Smooth muscle cell (in vitro differentiated cells): Measurements from ENCODE around the gene LRRC74A. TPM values are rescaled to one million over a fixed set of nuclear protein-coding genes. Genes with fewer than 3 reads are reported as not detected.

Experiments
- DNase-seq: peaks from one replicate; lab custom pipeline; 2025; ENCODE audit not compliant: unreplicated experiment; lab: John Stamatoyannopoulos, UW
- H2AFZ ChIP-seq: fragments of 200-600 bp; sonication (generic); 2 replicates; pipeline ENCODE4 v1.6.0; 2016; ENCODE audit warnings: antibody characterized with exemption, low read depth, mild to moderate bottlenecking
- H3F3A ChIP-seq: fragments of 200-600 bp; sonication (generic); 2 replicates; pipeline ENCODE4 v1.6.0; 2017; ENCODE audit warnings: antibody characterized with exemption, low read depth
- H3K27ac ChIP-seq: fragments of 200-600 bp; sonication (generic); 2 replicates; pipeline ENCODE4 v1.5.1; 2016; ENCODE audit warnings: low read depth, mild to moderate bottlenecking
- H3K27me3 ChIP-seq: fragments of 200-600 bp; sonication (generic); 2 replicates; pipeline ENCODE4 v1.6.1; 2016; ENCODE audit warnings: low read depth, mild to moderate bottlenecking
- H3K36me3 ChIP-seq: fragments of 200-600 bp; sonication (generic); 2 replicates; pipeline ENCODE4 v1.5.1; 2016; ENCODE audit warnings: low read depth
- H3K4me1 ChIP-seq: fragments of 200-600 bp; sonication (generic); 2 replicates; pipeline ENCODE4 v1.5.1; 2016; ENCODE audit warnings: low read depth
- H3K4me2 ChIP-seq: fragments of 200-600 bp; sonication (generic); 2 replicates; pipeline ENCODE4 v1.6.0; 2016; ENCODE audit warnings: mild to moderate bottlenecking
- H3K4me3 ChIP-seq: fragments of 200-600 bp; sonication (generic); 2 replicates; pipeline ENCODE4 v1.5.1; 2016; ENCODE audit warnings: mild to moderate bottlenecking
- H3K79me2 ChIP-seq: fragments of 200-600 bp; sonication (generic); 2 replicates; pipeline ENCODE4 v1.6.0; 2016; ENCODE audit warnings: low read depth, mild to moderate bottlenecking
- H3K9ac ChIP-seq: fragments of 200-600 bp; sonication (generic); 2 replicates; pipeline ENCODE4 v1.6.0; 2016; ENCODE audit warnings: low read depth
- H3K9me3 ChIP-seq: fragments of 200-600 bp; sonication (generic); replicated peaks from 2 replicates; pipeline ENCODE4 v1.5.1; 2016; ENCODE audit warnings: low read depth
- H4K20me1 ChIP-seq: fragments of 200-600 bp; sonication (generic); 2 replicates; pipeline ENCODE4 v1.6.0; 2016; ENCODE audit warnings: low read depth
- WGBS: methylation state at CpG from one replicate; pipeline ENCODE4 v1.1.7; 2016; ENCODE audit warnings: low lambda C conversion rate; 5-methylcytosine and 5-hydroxymethylcytosine counted together
- polyA plus RNA-seq: library from polyadenylated mRNA; unstranded; fragments of >200 nt; fragmentation: Nextera tagmentation; extraction: Ambion mirVana; gene quantifications from 2 replicates; pipeline ENCODE4 v1.2.1, GENCODE V29; 2016
- total RNA-seq: library from RNA; depleted of rRNA; stranded (reverse); fragments of >200 nt; gene quantifications from 2 replicates; pipeline ENCODE4 v1.2.3, GENCODE V29; 2014
- TF ChIP-seq, protein P1 (sequence below): fragments of 200-600 bp; sonication (generic); IDR thresholded peaks from 2 replicates; pipeline ENCODE4 v1.5.1; 2017; ENCODE audit warnings: borderline replicate concordance, mild to moderate bottlenecking, antibody characterized with exemption; ENCODE audit not compliant: insufficient read depth, poor library complexity, severe bottlenecking

LRRC74A gene
- total and polyA plus RNA-seq, 2 experiments from 2014 or later, result not detected

DNA sequence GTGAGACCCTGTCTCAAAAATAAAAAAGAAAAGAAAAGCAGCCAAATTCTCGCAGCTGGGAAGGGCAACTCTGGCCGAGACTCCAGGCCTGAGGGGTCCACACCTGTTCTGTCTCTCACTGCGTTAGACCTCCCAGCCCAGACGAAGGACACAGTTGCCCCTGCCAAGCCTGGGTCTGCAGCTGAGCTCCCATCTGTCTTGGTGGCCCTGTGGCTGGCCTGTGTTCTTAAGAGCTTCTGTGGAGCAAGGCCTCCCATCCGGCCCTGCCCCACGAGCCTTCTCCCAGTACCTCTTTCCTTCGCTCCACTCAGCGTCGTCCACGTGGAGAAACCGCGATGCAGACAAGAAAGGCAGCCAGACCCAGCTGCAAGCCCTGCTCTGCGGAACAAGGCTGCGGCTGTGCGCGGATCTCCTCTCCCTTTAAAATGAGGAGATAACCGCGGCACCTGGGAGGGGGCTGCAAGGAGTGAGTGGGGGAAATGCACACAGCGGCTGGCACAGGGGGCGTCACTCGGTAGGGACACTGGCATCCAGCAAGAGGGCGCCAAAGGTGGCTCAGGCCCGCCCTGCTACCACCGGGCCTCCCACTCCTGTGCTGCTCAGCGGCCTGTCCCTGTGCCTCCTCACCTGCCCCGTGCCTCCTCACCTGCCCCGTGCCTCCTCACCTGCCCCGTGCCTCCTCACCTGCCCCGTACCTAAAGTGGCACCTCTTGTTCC lies 42.4 kb downstream of the LRRC74A start:
- Histone ChIP-seq H2AFZ (no peak overlapping the region), H3K4me3 (no peak overlapping the region), H3K9me3 (no peaks in the 10 kb centered on the region), H3K27ac (no peak overlapping the region), H3K79me2 (no peaks in the 10 kb centered on the region), H4K20me1 (no peaks in the 10 kb centered on the region), H3K36me3 (no peaks in the 10 kb centered on the region), H3K4me1 (no peaks in the 10 kb centered on the region), H3F3A (no peaks in the 10 kb centered on the region), H3K27me3 (no peaks in the 10 kb centered on the region), H3K4me2 (no peak overlapping the region), H3K9ac (no peak overlapping the region)
- DNase-seq, result no peak
- TF ChIP-seq, protein P1, sequence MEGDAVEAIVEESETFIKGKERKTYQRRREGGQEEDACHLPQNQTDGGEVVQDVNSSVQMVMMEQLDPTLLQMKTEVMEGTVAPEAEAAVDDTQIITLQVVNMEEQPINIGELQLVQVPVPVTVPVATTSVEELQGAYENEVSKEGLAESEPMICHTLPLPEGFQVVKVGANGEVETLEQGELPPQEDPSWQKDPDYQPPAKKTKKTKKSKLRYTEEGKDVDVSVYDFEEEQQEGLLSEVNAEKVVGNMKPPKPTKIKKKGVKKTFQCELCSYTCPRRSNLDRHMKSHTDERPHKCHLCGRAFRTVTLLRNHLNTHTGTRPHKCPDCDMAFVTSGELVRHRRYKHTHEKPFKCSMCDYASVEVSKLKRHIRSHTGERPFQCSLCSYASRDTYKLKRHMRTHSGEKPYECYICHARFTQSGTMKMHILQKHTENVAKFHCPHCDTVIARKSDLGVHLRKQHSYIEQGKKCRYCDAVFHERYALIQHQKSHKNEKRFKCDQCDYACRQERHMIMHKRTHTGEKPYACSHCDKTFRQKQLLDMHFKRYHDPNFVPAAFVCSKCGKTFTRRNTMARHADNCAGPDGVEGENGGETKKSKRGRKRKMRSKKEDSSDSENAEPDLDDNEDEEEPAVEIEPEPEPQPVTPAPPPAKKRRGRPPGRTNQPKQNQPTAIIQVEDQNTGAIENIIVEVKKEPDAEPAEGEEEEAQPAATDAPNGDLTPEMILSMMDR, result no peak
- WGBS, result 90% methylated on average over 29 of the region's 29 CpGs

DNA sequence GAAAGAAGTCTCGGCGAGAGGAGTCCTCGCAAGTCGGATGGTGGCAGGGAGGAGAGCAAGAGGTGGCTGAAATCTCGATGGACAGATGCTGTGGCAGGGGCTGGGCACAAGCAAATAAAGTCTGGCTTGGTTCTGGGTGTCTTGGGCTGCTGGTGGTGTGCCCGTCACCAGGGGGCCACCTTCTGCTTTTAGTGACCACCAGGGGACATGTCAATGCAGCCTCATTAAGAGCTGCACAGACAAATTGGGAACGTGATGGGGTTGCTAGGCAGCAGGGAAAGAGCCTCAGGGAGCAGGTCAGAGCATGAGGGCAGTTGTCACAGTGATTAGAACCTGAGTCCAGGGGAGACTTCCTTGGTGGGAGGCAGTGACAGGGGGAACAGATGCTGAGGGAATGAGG lies 44.0 kb downstream of the LRRC74A start:
- Histone ChIP-seq H3K27ac (no peak overlapping the region), H3K4me1 (no peaks in the 10 kb centered on the region), H3K36me3 (no peaks in the 10 kb centered on the region), H2AFZ (no peak overlapping the region), H3K9ac (no peak overlapping the region), H3K9me3 (no peaks in the 10 kb centered on the region), H3K79me2 (no peaks in the 10 kb centered on the region), H4K20me1 (no peaks in the 10 kb centered on the region), H3K4me3 (no peak overlapping the region), H3K4me2 (no peak overlapping the region), H3K27me3 (no peaks in the 10 kb centered on the region), H3F3A (no peaks in the 10 kb centered on the region)
- TF ChIP-seq, protein P1, result peak; percentile 25
- WGBS, result 60% methylated on average over 7 of the region's 7 CpGs
- DNase-seq, result no peak

- 37% methylated on average over 12 of the region's 12 CpGs for WGBS
- Histone ChIP-seq H3K27me3 (no peaks in the 10 kb centered on the region), H3K4me2 (no peak overlapping the region), H3F3A (no peaks in the 10 kb centered on the region), H3K27ac (no peak overlapping the region), H2AFZ (no peak overlapping the region), H4K20me1 (no peaks in the 10 kb centered on the region), H3K9ac (no peak overlapping the region), H3K36me3 (no peaks in the 10 kb centered on the region), H3K79me2 (no peaks in the 10 kb centered on the region), H3K4me1 (no peaks in the 10 kb centered on the region), H3K4me3 (no peak overlapping the region), H3K9me3 (no peaks in the 10 kb centered on the region)
- DNase-seq, result peak; percentile 6
- TF ChIP-seq, protein P1, result peak; percentile 87
Observed at GRCh38 chr14:76872796-76873432, 46.7 kb downstream of the LRRC74A start.
